GM19328 (cell line): ENCODE measurements around the gene AP1S1.

Experiments used
- ATAC-seq: cut with Tn5 transposase; IDR thresholded peaks from one replicate; pipeline ENCODE4 v1.9.1; 2021; ENCODE audit warnings: mild to moderate bottlenecking, moderate library complexity; ENCODE audit not compliant: unreplicated experiment

AP1S1 gene

DNA sequence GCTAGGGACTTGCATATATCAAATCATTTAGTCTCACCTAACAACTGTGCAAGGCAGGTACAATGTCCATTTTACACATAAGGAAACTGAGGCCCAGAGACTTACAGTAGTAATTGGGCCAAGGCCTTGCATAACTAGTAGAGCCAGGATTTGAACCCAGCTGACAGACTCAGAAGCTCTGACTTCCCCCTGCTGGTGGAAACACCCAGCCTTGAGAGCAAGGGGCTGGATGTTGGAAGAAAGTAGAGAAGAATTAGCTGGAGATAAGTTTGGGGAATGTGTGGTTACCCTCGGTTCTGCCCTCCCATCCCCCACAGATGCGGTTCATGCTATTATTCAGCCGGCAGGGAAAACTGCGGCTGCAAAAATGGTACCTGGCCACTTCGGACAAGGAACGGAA, 2.0 kb downstream of the AP1S1 start:
- no peak for ATAC-seq

DNA sequence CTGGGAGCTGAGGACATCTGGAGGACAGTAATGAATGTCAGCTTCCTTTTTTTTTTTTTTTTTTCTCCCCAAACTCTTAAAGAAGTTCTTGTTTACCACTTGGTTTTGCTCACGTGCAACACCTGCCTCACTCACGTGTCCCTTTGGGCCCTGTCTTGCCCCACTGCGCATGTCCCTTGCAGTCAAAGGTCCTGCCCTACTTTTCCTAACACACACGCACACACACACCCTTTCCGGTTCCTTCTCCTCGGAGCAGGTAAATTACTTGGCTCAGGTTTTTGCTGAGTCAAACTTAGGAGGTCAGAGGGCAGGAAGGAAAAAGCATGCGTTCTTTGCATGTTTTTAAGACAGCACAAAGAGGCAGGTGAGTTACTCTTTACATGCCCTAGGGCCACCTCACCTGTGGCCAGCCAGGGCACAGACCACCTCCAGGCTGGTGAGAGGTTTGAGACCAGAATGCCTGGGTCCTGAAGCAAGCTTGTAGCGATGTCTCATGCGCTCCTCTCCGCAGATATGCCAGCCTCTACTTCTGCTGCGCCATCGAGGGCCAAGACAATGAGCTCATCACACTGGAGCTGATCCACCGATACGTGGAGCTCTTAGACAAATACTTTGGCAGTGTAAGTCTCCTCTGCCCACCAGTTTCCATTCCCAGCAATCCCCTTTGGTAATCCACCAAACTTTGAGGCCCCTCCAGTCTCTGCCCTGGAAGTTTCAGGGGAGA, 2.8 kb downstream of the AP1S1 start:
- no peak for ATAC-seq

DNA sequence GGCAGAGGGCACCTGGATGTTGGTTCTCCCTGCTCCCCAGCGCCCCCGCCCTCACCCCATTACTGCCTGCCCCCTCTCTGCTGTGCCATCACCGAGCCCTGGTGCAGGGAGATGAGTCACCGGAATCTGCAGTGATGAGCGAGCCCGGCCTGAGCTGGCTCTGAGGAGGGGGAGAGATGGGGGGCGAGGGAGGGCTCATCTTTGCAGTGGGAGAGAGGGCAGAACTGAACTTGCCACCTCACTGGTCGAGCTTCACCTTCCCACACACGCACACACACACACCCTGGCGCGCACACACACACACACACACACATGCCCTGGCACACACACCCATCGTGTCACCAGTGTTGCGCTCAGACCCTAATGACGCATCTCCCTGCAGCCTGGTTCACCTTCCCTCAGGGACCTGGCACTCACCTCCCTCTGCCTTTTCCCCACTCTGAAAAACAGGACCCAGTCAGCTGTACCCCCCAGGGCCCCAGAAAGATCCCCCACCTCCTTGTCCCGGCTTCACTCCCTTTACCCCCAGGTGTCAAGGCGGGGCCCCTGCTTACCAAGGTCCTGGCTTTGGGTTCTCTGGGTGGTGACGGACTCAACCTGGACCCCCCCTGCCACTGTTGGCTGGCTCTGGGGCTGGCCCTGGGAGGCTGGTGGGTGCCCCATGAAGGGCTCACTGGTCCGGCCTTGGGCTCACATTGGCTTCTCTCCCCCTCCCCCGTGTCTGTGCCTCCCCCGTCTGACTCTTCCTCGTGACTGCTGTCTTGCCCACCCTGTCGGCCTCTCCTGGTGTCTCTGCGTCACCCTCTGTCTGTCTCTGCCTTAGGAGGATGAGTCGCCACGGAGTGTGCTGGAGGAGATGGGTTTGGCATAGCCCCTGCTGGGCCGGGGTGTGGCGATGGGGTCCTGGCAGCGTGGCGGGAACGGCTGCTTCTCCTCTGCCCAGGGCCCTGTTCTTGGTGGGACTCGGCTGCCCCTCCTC, 5.7 kb downstream of the AP1S1 start:
- no peak for ATAC-seq

DNA sequence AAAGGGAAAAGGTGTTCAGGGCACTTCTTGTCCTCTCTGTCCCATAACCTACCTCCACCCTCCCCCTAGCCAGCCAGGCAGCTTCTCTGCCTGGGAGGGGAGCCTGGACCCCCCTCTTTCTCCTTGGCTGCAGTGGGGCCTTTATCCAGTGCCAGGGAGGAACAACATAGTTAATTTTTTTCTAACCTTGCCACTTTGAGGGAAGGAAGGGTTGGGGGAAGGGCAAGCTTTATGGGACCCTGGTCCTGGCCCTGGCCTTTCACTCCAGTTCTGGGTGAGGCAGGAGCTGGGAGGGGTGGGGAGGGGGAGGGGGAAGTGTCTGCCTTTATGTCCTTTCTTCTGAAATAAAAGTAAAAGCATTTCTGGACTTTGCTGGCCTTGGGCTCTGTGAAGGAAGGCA, 6.6 kb downstream of the AP1S1 start:
- ATAC-seq, result no peak

DNA sequence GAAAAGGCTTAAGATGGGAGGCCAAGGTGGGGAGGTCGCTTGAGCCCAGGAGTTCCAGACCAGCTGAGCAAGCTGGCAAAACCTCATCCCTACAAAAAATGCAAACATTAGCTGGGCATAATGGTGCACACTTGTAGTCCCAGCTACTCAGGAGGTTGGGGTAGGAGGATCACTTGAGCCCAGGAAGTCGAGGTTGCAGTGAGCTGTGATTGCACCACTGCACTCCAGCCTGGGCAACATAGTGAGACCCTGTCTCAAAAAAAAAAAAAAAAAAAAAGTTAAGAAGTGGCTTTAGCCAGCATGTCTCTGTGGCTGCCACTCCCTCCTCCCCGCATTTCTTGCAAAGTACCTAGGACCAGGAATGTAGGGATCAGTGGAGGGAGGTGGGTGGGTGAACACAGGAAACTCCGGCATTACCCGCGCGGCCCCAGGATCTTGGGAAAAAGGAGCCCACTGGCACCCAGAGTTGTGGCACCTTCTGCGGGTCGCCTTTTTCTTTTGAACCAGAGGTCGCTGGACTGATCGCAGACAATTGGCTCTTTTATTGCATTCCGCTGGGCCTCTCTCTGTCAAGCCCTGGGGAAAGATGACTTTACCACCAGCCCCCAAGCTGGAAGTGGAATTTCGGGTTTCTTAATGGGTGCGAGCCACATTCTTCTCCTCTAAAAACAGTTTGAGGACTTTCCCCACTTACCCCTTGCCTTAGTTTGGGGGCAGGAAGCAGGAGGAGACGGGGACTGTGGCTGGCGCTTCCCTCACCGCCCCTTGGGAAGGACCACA, 7.6 kb downstream of the AP1S1 start:
- ATAC-seq, result no peak

DNA sequence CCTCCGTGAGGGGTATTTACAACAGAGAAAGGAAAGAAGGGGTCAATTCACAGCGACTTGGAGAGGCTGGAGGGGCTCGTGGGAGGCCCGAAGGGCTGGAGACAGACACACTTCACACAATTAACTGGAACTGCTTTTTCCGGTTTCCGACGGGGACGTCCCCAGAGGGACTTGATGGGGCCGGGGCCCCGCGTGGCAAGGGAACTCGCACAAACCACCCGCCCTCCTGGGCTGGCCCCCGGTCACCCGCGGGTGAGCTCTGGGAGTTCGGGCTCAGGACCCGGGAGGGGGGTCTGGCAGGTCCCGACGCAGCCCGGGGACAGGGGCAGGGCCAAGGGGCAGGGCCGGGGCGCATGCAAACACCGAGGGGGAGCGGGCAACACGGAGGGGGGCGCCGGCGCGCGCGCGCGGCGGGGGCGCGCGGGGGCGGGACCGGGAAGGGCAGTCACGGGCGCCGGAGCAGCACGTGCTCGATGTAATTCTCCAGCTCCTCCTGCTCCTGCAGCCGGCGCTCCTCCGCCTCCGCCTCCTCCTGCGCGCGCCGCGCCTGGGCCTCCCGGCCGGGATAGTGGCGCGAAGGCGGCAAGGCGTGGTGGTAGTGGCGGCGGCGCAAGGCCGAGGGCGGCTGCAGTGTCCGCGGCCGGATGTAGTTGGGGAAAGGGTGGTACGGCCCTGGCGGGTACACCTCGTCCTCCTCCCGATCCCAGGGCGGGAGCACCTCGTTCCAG, 8.4 kb downstream of the AP1S1 start:
- no peak for ATAC-seq

DNA sequence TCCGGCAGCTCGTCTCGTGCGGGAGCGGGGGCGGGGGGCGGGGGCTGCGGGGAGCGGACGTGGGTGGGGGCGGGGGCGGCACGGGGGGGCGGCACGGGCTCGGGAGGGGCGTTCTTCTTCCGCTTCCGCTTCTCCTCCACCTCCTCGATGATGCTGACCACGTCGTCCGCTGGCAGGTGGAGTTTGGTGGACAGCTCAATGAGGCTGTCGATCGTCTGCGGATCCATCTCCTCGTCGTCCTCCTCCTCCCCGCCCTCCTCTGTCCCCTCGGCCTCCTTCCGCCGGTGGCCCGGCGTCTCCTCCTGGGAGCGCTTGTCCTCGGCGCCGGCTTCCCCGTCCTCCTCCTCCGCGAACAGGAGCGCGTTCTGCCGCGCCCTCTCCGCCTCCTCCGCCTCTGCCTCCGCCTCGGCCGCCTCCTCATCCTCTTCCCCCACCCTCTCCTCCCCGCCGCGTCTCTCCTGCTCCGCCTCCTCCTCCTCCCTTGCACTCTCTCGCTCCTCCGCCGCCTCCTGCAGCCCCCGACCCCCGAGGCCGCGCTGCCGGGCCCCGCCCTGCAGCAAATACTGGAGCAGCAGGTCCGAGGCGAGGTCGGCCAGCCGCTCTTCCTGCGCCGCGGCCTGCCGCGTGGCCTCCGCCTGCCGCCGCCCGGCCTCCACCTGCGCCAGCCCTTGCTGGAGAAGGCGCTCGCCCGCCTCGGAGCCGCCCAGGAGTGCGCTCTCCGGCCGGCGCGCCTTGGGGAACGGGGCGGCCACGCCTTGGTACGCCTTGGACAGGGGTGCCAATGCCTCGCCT, 9.2 kb downstream of the AP1S1 start:
- ATAC-seq, result no peak

DNA sequence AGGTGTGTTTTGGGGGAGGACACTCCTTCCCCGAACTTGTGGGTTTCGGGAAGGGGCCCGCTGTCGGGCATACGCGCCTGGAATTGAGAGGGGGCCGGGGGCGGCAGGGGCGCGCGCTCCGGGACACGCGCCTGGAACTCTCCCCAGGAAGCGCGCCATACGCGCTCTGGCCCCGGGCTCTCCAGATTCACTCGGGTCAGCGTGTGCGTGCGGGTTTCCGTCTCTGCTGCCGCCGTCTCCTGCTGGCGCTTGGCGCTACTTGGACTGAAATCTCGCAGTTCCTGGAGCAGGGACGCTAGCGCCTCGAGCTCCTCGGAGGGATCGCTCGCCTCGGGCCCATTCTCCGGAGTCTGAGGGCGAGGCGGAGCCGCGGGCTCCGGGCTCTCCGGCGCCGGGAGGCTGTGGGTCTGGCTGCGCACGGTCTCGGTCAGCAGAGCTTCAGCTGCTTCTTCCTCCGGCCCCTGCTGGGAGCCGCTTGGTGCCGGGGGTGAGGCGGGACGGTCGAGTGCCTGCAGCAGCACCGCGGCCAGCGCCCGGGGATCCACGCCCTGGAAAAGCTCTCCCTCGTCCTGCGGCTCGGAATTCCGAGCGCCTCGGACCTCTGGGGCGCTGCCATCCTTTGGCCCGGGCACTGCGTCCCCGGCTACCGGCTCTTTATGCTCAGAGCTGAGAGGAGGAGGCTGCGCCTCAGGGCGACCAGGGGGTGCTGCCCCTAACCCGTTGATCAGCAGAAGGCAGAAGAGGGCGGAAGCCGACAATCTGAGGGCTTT, 10.0 kb downstream of the AP1S1 start:
- no peak for ATAC-seq

DNA sequence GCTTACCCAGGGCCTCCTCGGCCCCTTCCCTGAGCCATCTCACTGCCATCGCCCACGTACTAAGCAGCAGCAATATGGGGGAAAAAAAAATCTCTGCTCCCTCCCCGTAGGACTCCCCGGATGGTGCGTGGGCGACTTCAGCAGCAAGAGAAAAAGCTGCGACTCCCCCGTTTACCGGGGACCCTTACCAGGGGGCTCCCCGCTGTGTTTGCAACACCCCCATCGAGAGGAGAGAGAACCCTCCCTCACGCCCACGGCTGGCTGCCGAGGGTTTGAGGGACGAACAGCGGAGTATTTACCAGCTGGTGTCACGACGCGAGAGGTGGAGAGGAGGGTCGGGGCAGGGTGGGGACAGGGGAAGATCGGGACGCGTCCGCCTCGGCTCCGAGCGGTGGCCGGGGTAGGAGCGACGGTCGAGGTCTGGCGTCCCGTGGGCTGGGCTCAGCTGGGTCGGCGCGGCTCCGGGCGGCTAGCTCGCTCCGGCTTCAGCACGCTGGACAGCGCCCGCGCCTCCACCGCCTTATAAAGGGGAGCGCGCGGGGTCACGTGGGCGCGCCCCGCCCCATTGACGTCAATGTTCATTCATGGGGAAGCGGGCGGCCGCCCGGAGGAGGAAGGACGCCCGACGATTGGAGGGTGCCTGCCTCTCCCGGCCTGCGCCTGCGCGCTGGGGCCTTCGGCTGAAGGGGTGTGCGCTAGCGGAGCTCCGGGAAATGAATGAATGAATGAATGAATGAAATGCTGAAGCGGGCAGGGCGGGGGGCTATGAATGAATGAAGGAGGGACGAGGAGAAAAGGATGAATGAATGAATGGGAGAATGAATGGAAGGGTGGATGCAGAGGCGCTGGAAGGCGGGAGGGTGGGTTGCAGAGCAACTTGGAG, 11.0 kb downstream of the AP1S1 start, which contains the start of gene VGF:
Gene VGF, minus strand, starts transcription at position 495 of the 883 bp plus-strand sequence. CDS start 726 bp downstream, outside the sequence.
- ATAC-seq, result peak; percentile 69

DNA sequence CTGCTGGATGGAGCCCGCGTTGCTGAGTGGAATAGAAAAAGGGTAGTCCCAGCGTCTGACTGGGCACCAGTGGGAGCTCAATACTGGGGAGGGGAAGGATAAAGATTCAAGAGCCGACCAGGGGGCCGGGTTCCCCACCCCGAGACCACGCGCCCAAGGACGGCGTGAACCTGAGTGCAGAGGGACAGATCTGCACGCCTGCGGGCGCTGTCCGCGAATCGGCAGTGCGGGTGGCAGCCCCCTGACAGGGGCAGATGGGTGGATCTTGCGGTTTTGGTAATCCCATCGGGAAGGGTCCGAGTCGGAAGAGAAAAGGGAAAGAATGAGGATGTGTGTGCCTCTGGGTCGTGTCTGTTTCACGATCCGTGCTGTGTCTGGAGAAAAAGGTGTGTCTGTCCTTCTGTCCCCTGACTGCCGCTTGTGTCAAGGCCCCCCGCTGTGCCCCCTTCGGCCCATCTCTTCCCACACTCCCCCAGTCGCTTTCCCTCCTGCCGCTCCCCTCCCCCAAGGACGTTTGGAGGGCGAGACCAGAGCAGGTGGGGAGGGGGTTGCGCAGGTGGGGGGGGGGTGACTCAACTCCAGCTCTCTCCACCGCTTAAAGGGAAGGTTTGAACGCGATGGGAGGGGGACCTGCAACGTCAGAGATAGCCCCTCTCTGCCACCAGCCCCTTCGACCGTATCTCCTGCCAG, 11.8 kb downstream of the AP1S1 start:
- no peak for ATAC-seq

DNA sequence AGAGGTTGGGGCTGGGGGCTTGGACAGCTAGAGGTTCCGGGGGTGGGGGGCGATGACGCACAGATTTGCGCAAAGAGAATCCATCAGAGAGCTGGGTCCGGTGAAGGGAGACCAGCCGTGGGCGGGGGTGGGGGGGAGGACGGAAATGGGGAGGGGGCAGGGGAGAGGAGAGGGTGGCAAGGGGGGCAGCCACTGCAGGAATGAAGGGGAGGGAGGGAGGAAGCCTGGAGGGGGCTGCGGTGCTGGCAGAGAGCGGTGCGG, 12.3 kb downstream of the AP1S1 start:
- no peak for ATAC-seq

DNA sequence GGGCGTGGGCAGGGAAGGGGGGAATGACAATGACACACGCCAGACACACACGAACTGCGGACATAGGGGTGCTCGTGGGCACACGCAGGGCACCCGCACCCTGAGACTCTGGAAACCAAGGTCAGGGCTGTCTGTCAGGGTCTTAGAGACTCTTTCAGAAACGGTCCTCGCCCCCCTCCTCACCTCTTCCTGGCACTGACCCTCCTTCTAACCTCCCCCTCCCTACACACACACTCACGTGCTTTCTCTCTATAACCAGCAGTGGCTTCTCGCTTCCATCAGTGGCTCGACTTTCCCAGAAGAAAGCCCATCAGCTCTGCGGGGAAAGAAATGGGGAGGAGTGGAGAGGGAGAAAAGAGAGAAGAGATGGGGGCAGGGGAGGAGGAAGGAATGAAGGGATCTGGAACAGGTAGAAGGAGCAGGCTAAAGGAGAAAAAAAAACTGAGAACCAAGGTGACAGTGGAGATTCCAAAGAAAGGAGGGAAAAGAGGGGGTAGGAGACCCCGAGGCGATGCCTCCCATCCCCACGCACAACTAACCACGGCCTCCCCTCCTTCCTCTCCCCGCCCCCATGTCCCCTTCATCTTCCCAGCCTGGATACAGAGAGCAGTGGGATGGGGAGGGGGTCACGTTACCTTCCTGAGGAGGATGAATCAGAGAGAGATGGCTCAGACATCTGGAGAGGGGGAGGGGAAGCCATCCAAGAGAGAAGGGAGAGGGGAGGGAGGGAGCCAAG, 12.8 kb downstream of the AP1S1 start:
- no peak for ATAC-seq

DNA sequence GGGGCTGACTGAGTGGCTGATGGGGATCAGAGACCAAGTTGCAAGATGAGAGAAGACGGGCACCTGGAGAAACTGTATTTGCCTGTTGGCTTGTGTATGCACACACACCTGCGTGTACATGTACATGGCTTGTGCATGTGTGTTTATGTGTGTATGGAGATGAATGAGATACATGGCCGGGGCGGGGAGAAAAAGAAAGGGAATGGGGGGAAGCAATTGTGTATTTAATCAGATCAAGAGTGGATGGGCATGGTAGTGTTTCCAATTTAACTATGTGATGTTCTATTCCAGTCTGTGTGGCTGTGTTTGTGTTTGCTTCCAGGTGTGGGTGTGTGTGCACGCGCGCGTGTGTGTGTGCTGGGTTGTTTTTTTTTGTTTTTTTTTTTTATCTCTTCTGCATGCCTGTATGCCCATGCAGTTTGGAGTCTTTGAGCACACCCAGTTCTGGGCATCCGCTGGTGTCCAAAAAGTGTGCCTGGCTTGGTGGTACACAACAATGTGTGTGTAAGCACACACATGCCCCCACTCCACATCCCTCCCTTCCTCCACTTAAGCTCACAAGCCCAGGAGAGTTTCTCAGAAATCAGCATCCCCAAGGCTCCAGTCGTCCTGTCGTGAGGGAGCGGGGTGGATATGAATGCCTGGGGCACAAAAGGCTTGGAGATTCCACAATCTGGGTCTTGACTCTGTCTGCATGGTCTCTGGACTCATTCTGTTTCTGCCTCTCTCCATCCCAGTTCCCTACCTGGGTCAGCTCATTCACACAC, 13.6 kb downstream of the AP1S1 start:
- no peak for ATAC-seq

DNA sequence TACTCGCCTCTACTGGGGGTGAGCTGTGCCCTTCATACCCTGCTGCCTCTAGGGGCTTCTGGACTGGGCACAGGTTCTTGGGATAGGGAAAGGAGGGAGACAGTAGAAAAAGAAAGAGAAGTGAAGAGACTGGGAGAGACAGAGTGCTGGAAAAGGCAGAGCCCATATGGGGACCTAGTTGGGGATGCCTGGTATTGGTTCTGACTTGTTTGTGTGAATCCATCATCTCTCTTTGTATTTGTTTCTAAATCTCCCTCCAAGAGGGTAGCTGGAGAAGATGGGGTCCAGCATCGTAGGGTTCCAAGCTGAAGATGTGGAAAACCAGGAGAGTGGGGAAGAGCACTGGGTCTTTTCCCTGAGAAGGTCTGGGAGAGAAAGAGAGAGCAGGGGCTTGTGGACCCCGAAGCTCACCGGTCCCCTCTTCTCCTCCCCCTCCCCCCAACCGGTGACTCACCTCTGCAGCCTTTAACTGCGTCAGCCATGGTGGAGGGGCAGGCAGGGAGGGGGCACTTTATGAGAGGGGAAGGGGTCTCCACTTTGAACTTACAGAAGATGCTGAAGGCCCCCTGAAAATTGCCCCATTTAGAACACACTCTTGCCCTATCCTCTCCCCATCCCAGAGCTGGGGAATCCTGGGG, 14.3 kb downstream of the AP1S1 start:
- ATAC-seq, result no peak

DNA sequence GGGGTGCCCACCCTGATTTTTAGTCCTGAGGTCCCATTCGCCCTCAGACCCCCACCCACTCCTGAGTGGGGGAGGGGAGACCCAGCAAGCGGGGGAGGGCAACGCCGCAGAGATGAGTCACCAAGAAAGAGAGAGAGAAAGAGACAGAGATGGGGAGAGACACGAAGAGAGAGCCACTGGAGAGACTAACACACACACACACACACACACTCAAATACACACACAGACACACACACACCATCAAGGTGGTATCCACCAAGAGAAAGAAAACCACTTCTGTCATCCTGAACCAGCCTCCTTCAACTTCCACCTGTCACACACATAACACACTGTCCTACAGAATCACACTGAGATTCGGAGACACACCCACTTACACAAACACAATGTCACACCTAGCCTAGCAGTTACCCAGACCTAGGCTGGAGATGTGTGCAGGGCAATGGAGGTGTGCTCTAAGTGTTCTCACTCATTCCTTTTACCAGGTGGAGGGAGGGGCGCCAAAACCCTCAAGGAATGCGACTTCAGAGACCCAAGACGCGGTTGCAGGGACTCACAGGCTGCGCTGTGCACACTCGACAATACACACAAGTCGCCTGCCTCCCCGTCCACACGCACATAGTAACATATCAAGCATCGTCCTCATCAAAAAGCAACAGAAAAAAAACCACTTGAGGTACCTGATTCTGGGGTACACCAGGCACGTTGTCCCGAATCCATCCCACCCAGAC, 15.0 kb downstream of the AP1S1 start:
- ATAC-seq, result no peak
